Mesothelial cell of epicardium (in vitro differentiated cells): Measurements from ENCODE around the gene TIE1. TPM values are rescaled to one million over a fixed set of nuclear protein-coding genes. Genes with fewer than 3 reads are reported as not detected.

Experiments used
- DNase-seq, 2 experiments: peaks; one replicate each; pipeline ENCODE4 v3.0.0; 2021; ENCODE audit warnings: low spot score in 2 of 2; ENCODE audit not compliant: unreplicated experiment in 2 of 2
- H3K27ac Mint-ChIP-seq: 2 replicates; pipeline ENCODE4 v1.8.0; 2021; ENCODE audit warnings: mixed read lengths
- H3K27me3 Mint-ChIP-seq: 2 replicates; pipeline ENCODE4 v1.8.0; 2021; ENCODE audit warnings: low read depth, mixed read lengths
- H3K36me3 Mint-ChIP-seq: 2 replicates; pipeline ENCODE4 v1.8.0; 2021; ENCODE audit warnings: mixed read lengths
- H3K4me1 Mint-ChIP-seq: 2 replicates; pipeline ENCODE4 v1.8.0; 2021; ENCODE audit warnings: mixed read lengths
- H3K4me3 Mint-ChIP-seq: 2 replicates; pipeline ENCODE4 v1.8.0; 2021; ENCODE audit warnings: mild to moderate bottlenecking, moderate library complexity, mixed read lengths
- H3K9me3 Mint-ChIP-seq: 2 replicates; pipeline ENCODE4 v1.8.0; 2021; ENCODE audit warnings: mixed read lengths
- CTCF ChIP-seq: fragments of 200-600 bp; sonication (generic); IDR thresholded peaks from one replicate; pipeline ENCODE4 v1.5.0; 2021; ENCODE audit warnings: antibody characterized with exemption; ENCODE audit not compliant: unreplicated experiment
- total RNA-seq: library from RNA; stranded (reverse); gene quantifications from 3 replicates; pipeline ENCODE4 v1.2.1, GENCODE V29; 2021

TIE1 gene
- total RNA-seq, 1 donor from 2014 or later = 1.3 TPM

- Mint-ChIP-seq H3K4me3 (no peak overlapping the region), H3K27ac (no peak overlapping the region), H3K36me3 (no peaks in the 10 kb centered on the region), H3K4me1 (peaks cover 9% of the 10 kb centered on the region), H3K9me3 (no peaks in the 10 kb centered on the region), H3K27me3 (peaks cover 2% of the 10 kb centered on the region)
- no peak for DNase-seq
- no peak for TF ChIP-seq CTCF
Observed at GRCh38 chr1:43275826-43276620, 24.8 kb upstream of the TIE1 start.

- Mint-ChIP-seq H3K27ac (no peak overlapping the region), H3K27me3 (no peaks in the 10 kb centered on the region), H3K4me3 (no peak overlapping the region), H3K4me1 (peaks cover 2% of the 10 kb centered on the region), H3K36me3 (no peaks in the 10 kb centered on the region), H3K9me3 (no peaks in the 10 kb centered on the region)
- no peak for DNase-seq
- no peak for TF ChIP-seq CTCF
Observed at GRCh38 chr1:43276673-43277072, 24.1 kb upstream of the TIE1 start.

GRCh38 chr1:43277116-43277876 is 23.5 kb upstream of the TIE1 start:
- no peak for DNase-seq
- TF ChIP-seq CTCF = no peak
- H3K36me3 Mint-ChIP-seq = no peaks in the 10 kb centered on the region
- no peak overlapping the region for H3K27ac Mint-ChIP-seq
- H3K4me3 Mint-ChIP-seq = no peak overlapping the region
- H3K9me3 Mint-ChIP-seq = no peaks in the 10 kb centered on the region
- H3K27me3 Mint-ChIP-seq = no peaks in the 10 kb centered on the region
- no peaks in the 10 kb centered on the region for H3K4me1 Mint-ChIP-seq

GRCh38 chr1:43279161-43279560 is 21.6 kb upstream of the TIE1 start:
- no peak for DNase-seq
- Mint-ChIP-seq H3K27me3 (no peaks in the 10 kb centered on the region), H3K27ac (no peak overlapping the region), H3K9me3 (no peaks in the 10 kb centered on the region), H3K4me3 (no peak overlapping the region), H3K36me3 (no peaks in the 10 kb centered on the region), H3K4me1 (no peaks in the 10 kb centered on the region)
- no peak for TF ChIP-seq CTCF

- no peaks in the 10 kb centered on the region for H3K9me3 Mint-ChIP-seq
- no peak for TF ChIP-seq CTCF
- H3K4me1 Mint-ChIP-seq = peaks cover 4% of the 10 kb centered on the region
- H3K27ac Mint-ChIP-seq = no peak overlapping the region
- no peaks in the 10 kb centered on the region for H3K27me3 Mint-ChIP-seq
- H3K36me3 Mint-ChIP-seq = no peaks in the 10 kb centered on the region
- H3K4me3 Mint-ChIP-seq = no peak overlapping the region
- no peak for DNase-seq
Observed at GRCh38 chr1:43279666-43280065, 21.1 kb upstream of the TIE1 start.
